HEK293 (cell line): ENCODE data around the gene KIF1A.

ENCODE experiments used
- GLIS1 ChIP-seq: fragments of 450-650 bp; formaldehyde crosslinking; IDR thresholded peaks from 2 replicates; pipeline ENCODE4 v1.5.1; 2016; ENCODE audit warnings: missing biosample characterization, missing genetic modification characterization
- MZF1 ChIP-seq: fragments of 450-650 bp; formaldehyde crosslinking; IDR thresholded peaks from 2 replicates; pipeline ENCODE4 v1.5.1; 2017; ENCODE audit warnings: missing biosample characterization, missing genetic modification characterization, borderline replicate concordance
- SCRT1 ChIP-seq: fragments of 450-650 bp; formaldehyde crosslinking; IDR thresholded peaks from 2 replicates; pipeline ENCODE4 v1.5.1; 2016; ENCODE audit warnings: missing biosample characterization, missing genetic modification characterization, borderline replicate concordance
- TCF7L2 ChIP-seq: IDR thresholded peaks from 2 replicates; pipeline ENCODE4 v1.6.1; 2011; ENCODE audit warnings: low read depth, mild to moderate bottlenecking, inconsistent platforms, low read length, moderate library complexity, borderline replicate concordance
- WT1 ChIP-seq: fragments of 450-650 bp; formaldehyde crosslinking; IDR thresholded peaks from 2 replicates; pipeline ENCODE4 v1.5.1; 2016; ENCODE audit warnings: missing biosample characterization, missing genetic modification characterization
- ZBTB1 ChIP-seq: fragments of 450-650 bp; formaldehyde crosslinking; IDR thresholded peaks from 2 replicates; pipeline ENCODE4 v1.5.1; 2016; ENCODE audit warnings: missing biosample characterization, missing genetic modification characterization
- ZBTB11 ChIP-seq: fragments of 450-650 bp; formaldehyde crosslinking; conservative IDR thresholded peaks from 2 replicates; pipeline ENCODE4 v1.5.1; 2016; ENCODE audit warnings: low read depth, missing biosample characterization, missing genetic modification characterization
- ZBTB20 ChIP-seq: fragments of 450-650 bp; formaldehyde crosslinking; IDR thresholded peaks from 2 replicates; pipeline ENCODE4 v1.5.1; 2016; ENCODE audit warnings: missing biosample characterization, missing genetic modification characterization
- ZBTB26 ChIP-seq: fragments of 450-650 bp; formaldehyde crosslinking; optimal IDR thresholded peaks from 2 replicates; pipeline ENCODE3; 2016; ENCODE audit warnings: missing biosample characterization, mild to moderate bottlenecking, missing genetic modification characterization
- ZBTB44 ChIP-seq: fragments of 450-650 bp; IDR thresholded peaks from 2 replicates; pipeline ENCODE4 v1.5.1; 2018; ENCODE audit warnings: missing biosample characterization, mild to moderate bottlenecking, missing genetic modification characterization
- ZBTB49 ChIP-seq: fragments of 450-650 bp; formaldehyde crosslinking; IDR thresholded peaks from 2 replicates; pipeline ENCODE4 v1.5.1; 2016; ENCODE audit warnings: missing biosample characterization, missing genetic modification characterization, low read depth
- ZIC2 ChIP-seq: fragments of 450-650 bp; formaldehyde crosslinking; IDR thresholded peaks from 2 replicates; pipeline ENCODE4 v1.5.1; 2016; ENCODE audit warnings: missing biosample characterization, missing genetic modification characterization
- ZNF214 ChIP-seq: fragments of 450-650 bp; formaldehyde crosslinking; IDR thresholded peaks from 2 replicates; pipeline ENCODE4 v1.5.1; 2017; ENCODE audit warnings: missing biosample characterization, mild to moderate bottlenecking, missing genetic modification characterization, borderline replicate concordance
- ZNF23 ChIP-seq: fragments of 450-650 bp; formaldehyde crosslinking; IDR thresholded peaks from 2 replicates; pipeline ENCODE4 v1.5.1; 2016; ENCODE audit warnings: missing biosample characterization, missing genetic modification characterization, borderline replicate concordance
- ZNF26 ChIP-seq: fragments of 450-650 bp; formaldehyde crosslinking; IDR thresholded peaks from 2 replicates; pipeline ENCODE4 v1.5.1; 2016; ENCODE audit warnings: missing biosample characterization, missing genetic modification characterization
- ZNF354C ChIP-seq: fragments of 450-650 bp; formaldehyde crosslinking; IDR thresholded peaks from 2 replicates; pipeline ENCODE4 v1.5.1; 2016; ENCODE audit warnings: missing biosample characterization, missing genetic modification characterization, low read depth, borderline replicate concordance
- ZNF423 ChIP-seq: fragments of 450-650 bp; formaldehyde crosslinking; IDR thresholded peaks from 2 replicates; pipeline ENCODE4 v1.5.1; 2016; ENCODE audit warnings: missing biosample characterization, missing genetic modification characterization
- ZNF449 ChIP-seq: fragments of 450-650 bp; formaldehyde crosslinking; IDR thresholded peaks from 2 replicates; pipeline ENCODE4 v1.5.1; 2017; ENCODE audit warnings: missing biosample characterization, mild to moderate bottlenecking, missing genetic modification characterization, moderate library complexity
- ZNF473 ChIP-seq: fragments of 450-650 bp; formaldehyde crosslinking; IDR thresholded peaks from 2 replicates; pipeline ENCODE4 v1.5.1; 2017; ENCODE audit warnings: missing biosample characterization, missing genetic modification characterization
- ZNF514 ChIP-seq: fragments of 450-650 bp; formaldehyde crosslinking; IDR thresholded peaks from 2 replicates; pipeline ENCODE4 v1.5.1; 2016; ENCODE audit warnings: missing biosample characterization, missing genetic modification characterization
- ZNF544 ChIP-seq: fragments of 450-650 bp; formaldehyde crosslinking; IDR thresholded peaks from 2 replicates; pipeline ENCODE4 v1.5.0; 2017; ENCODE audit warnings: missing biosample characterization, missing genetic modification characterization
- ZNF600 ChIP-seq: fragments of 450-650 bp; formaldehyde crosslinking; IDR thresholded peaks from 2 replicates; pipeline ENCODE4 v1.5.1; 2016; ENCODE audit warnings: missing biosample characterization, missing genetic modification characterization
- ZNF692 ChIP-seq: fragments of 450-650 bp; formaldehyde crosslinking; IDR thresholded peaks from 2 replicates; pipeline ENCODE4 v1.5.1; 2016; ENCODE audit warnings: missing biosample characterization, missing genetic modification characterization
- ZNF791 ChIP-seq: fragments of 450-650 bp; formaldehyde crosslinking; IDR thresholded peaks from 2 replicates; pipeline ENCODE4 v1.5.1; 2016; ENCODE audit warnings: missing biosample characterization, missing genetic modification characterization

KIF1A gene

GRCh38 chr2:240820607-240821428 lies 799 bp upstream of the KIF1A start (continued):
- peak; percentile 77 for TF ChIP-seq ZBTB26 (tag by site-specific recombination)
- peak; percentile 76 for TF ChIP-seq GLIS1 (tag by site-specific recombination)
- no peak for TF ChIP-seq ZNF791 (tag by site-specific recombination)
- no peak for TF ChIP-seq ZNF449
- TF ChIP-seq ZNF26 (tag by site-specific recombination), result no peak
- no peak for TF ChIP-seq ZNF600 (tag by site-specific recombination)
- TF ChIP-seq ZNF473, result no peak
- no peak for TF ChIP-seq MZF1 (tag by site-specific recombination)
- TF ChIP-seq ZNF214 (tag by site-specific recombination), result no peak
- TF ChIP-seq SCRT1 (tag by site-specific recombination), result no peak
- TF ChIP-seq ZNF23 (tag by site-specific recombination), result no peak
- peak; percentile 80 for TF ChIP-seq ZIC2
- TF ChIP-seq WT1 (tag by site-specific recombination), result peak; percentile 28; the same call in 1 of the 2 replicates
- no peak for TF ChIP-seq ZNF514 (tag by site-specific recombination)
- no peak for TF ChIP-seq ZNF354C (tag by site-specific recombination)
- TF ChIP-seq ZNF692 (tag by site-specific recombination), result 0 out of 2 replicates have a peak, but pooled peaks have one; percentile 14
- no peak for TF ChIP-seq ZBTB49 (tag by site-specific recombination)
- no peak for TF ChIP-seq ZBTB44 (tag by site-specific recombination)
- TF ChIP-seq ZNF423 (tag by site-specific recombination), result 0 out of 2 replicates have a peak, but pooled peaks have one; percentile 20
- peak; percentile 89 for TF ChIP-seq ZBTB20 (tag by site-specific recombination)
- TF ChIP-seq ZBTB11 (tag by site-specific recombination), result 0 out of 2 replicates have a peak, but pooled peaks have one; percentile 4
- TF ChIP-seq ZNF544 (tag by site-specific recombination), result no peak
- no peak for TF ChIP-seq TCF7L2
- no peak for TF ChIP-seq ZBTB1
